Activated naive CD4-positive, alpha-beta T cell treated with anti-CD3 and anti-CD28 coated beads, Interleukin-2, amount 50 U/mL, for 72 hours (primary cell): ENCODE results near the gene BEND5. TPM values are rescaled to one million over a fixed set of nuclear protein-coding genes. Genes with fewer than 3 reads are reported as not detected.

Experiments used
- ATAC-seq, 2 donors: fragments of 150-1000 bp; cut with Tn5 transposase; 2 replicates each; pipeline ENCODE4 v1.10.0; 2021; ENCODE audit warnings: mild to moderate bottlenecking in 2 of 2, moderate library complexity in 2 of 2
- DNase-seq, 2 donors: peaks; one replicate each; pipeline ENCODE4 v3.0.0; 2021 to 2022; ENCODE audit warnings: low spot score in 2 of 2
- H3K27ac Mint-ChIP-seq, 2 donors: one replicate each; pipeline ENCODE4 v1.8.0; 2022; ENCODE audit warnings: mild to moderate bottlenecking in 2 of 2, mixed read lengths in 2 of 2
- H3K36me3 Mint-ChIP-seq, 2 donors: one replicate each; pipeline ENCODE4 v1.8.0; 2022; ENCODE audit warnings: mixed read lengths in 2 of 2
- H3K9me3 Mint-ChIP-seq, 2 donors: one replicate each; pipeline ENCODE4 v1.8.0; 2022; ENCODE audit warnings: mixed read lengths in 2 of 2
- total RNA-seq, 2 donors: library from RNA; stranded (reverse); gene quantifications; one replicate each; pipeline ENCODE4 v1.2.3, GENCODE V29; 2022

BEND5 gene
- 10 to 100 TPM in 1 of 2 donors, under 1 TPM in 1; 0.73 to 51.0 TPM for total RNA-seq

GRCh38 chr1:48776393-48777218 lies at the start of gene BEND5:
Gene BEND5, minus strand, starts transcription at chr1:48776891. Its CDS starts 60 bp downstream, at chr1:48776831.
- peak in 1 of 2 donors; percentile 70 for DNase-seq

GRCh38 chr1:48823168-48823567 lies 46.5 kb upstream of the BEND5 start:
- Mint-ChIP-seq H3K27ac (no peak overlapping the region), H3K36me3 (no peaks in the 10 kb centered on the region), H3K9me3 (no peaks in the 10 kb centered on the region)
- ATAC-seq (no peak), DNase-seq (no peak)

More at GRCh38 chr1:48776393-48777218, at the start of gene BEND5:
- Mint-ChIP-seq H3K9me3 (no peaks in the 10 kb centered on the region), H3K36me3 (peaks cover 12 to 44% of the 10 kb centered on the region in 2 donors), H3K27ac (peak within 1 kb of the TSS; percentile 83 to 87)
- ATAC-seq, result peak; percentile 74 to 85

- ATAC-seq, result no peak
- H3K36me3 Mint-ChIP-seq, result no peaks in the 10 kb centered on the region
- H3K9me3 Mint-ChIP-seq, result no peaks in the 10 kb centered on the region
- no peak for DNase-seq
- no peak overlapping the region for H3K27ac Mint-ChIP-seq
Observed at GRCh38 chr1:48820491-48820890, 43.8 kb upstream of the BEND5 start.

- Mint-ChIP-seq H3K9me3 (no peaks in the 10 kb centered on the region), H3K27ac (no peak overlapping the region), H3K36me3 (no peaks in the 10 kb centered on the region)
- ATAC-seq (peak in 1 of 2 donors; percentile 76), DNase-seq (peak in 1 of 2 donors; percentile 56)
Observed at GRCh38 chr1:48817505-48818114, 40.9 kb upstream of the BEND5 start.

GRCh38 chr1:48810740-48811139 lies 34.0 kb upstream of the BEND5 start:
- DNase-seq (no peak), ATAC-seq (no peak)
- Mint-ChIP-seq H3K36me3 (no peaks in the 10 kb centered on the region), H3K27ac (no peak overlapping the region), H3K9me3 (no peaks in the 10 kb centered on the region)

GRCh38 chr1:48808496-48808895 lies 31.8 kb upstream of the BEND5 start:
- Mint-ChIP-seq H3K27ac (no peak overlapping the region), H3K36me3 (no peaks in the 10 kb centered on the region), H3K9me3 (no peaks in the 10 kb centered on the region)
- ATAC-seq (no peak), DNase-seq (no peak)

- no peaks in the 10 kb centered on the region for H3K9me3 Mint-ChIP-seq
- no peaks in the 10 kb centered on the region for H3K36me3 Mint-ChIP-seq
- ATAC-seq (no peak), DNase-seq (no peak)
- H3K27ac Mint-ChIP-seq, result no peak overlapping the region
Observed at GRCh38 chr1:48807554-48808260, 31.0 kb upstream of the BEND5 start.

- H3K9me3 Mint-ChIP-seq, result no peaks in the 10 kb centered on the region
- H3K27ac Mint-ChIP-seq, result no peak overlapping the region
- ATAC-seq (no peak), DNase-seq (no peak)
- no peaks in the 10 kb centered on the region for H3K36me3 Mint-ChIP-seq
Observed at GRCh38 chr1:48803474-48803873, 26.8 kb upstream of the BEND5 start.

GRCh38 chr1:48794816-48795215 lies 18.1 kb upstream of the BEND5 start:
- DNase-seq (no peak), ATAC-seq (peak; percentile 64 to 67)
- Mint-ChIP-seq H3K27ac (no peak overlapping the region), H3K9me3 (peaks cover 3 to 5% of the 10 kb centered on the region in 2 donors), H3K36me3 (peaks cover 0 to 6% of the 10 kb centered on the region in 2 donors)

GRCh38 chr1:48793863-48794262 lies 17.2 kb upstream of the BEND5 start:
- H3K9me3 Mint-ChIP-seq, result peaks cover 3 to 5% of the 10 kb centered on the region in 2 donors
- H3K36me3 Mint-ChIP-seq, result peaks cover 0 to 6% of the 10 kb centered on the region in 2 donors
- H3K27ac Mint-ChIP-seq, result no peak overlapping the region
- DNase-seq (no peak), ATAC-seq (no peak)

- DNase-seq (no peak), ATAC-seq (no peak)
- peaks cover 3 to 5% of the 10 kb centered on the region in 2 donors for H3K9me3 Mint-ChIP-seq
- H3K27ac Mint-ChIP-seq, result no peak overlapping the region
- peaks cover 0 to 6% of the 10 kb centered on the region in 2 donors for H3K36me3 Mint-ChIP-seq
Observed at GRCh38 chr1:48792961-48793360, 16.3 kb upstream of the BEND5 start.

GRCh38 chr1:48790397-48790796 lies 13.7 kb upstream of the BEND5 start:
- ATAC-seq, result peak; percentile 79 to 83
- peak overlapping the region in 1 of 2 donors; percentile 86 for H3K27ac Mint-ChIP-seq

GRCh38 chr1:48789903-48790302 lies 13.2 kb upstream of the BEND5 start:
- peaks cover 4 to 6% of the 10 kb centered on the region in 2 donors for H3K36me3 Mint-ChIP-seq
- DNase-seq (no peak), ATAC-seq (peak in 1 of 2 donors; percentile 14)
- H3K9me3 Mint-ChIP-seq, result peaks cover 1 to 8% of the 10 kb centered on the region in 2 donors
- H3K27ac Mint-ChIP-seq, result peak overlapping the region in 1 of 2 donors; percentile 86

More at GRCh38 chr1:48790397-48790796, 13.7 kb upstream of the BEND5 start:
- Mint-ChIP-seq H3K9me3 (peaks cover 3 to 5% of the 10 kb centered on the region in 2 donors), H3K36me3 (peaks cover 0 to 6% of the 10 kb centered on the region in 2 donors)
- no peak for DNase-seq

GRCh38 chr1:48785869-48786268 lies 9.2 kb upstream of the BEND5 start:
- Mint-ChIP-seq H3K36me3 (peaks cover 0 to 4% of the 10 kb centered on the region in 2 donors), H3K9me3 (peaks cover 0 to 4% of the 10 kb centered on the region in 2 donors), H3K27ac (peak overlapping the region in 1 of 2 donors; percentile 91)
- ATAC-seq (peak; percentile 26 to 81), DNase-seq (no peak)

- Mint-ChIP-seq H3K27ac (no peak overlapping the region), H3K36me3 (peaks cover 0 to 4% of the 10 kb centered on the region in 2 donors), H3K9me3 (peaks cover 0 to 4% of the 10 kb centered on the region in 2 donors)
- DNase-seq (no peak), ATAC-seq (no peak)
Observed at GRCh38 chr1:48784301-48784700, 7.6 kb upstream of the BEND5 start.

GRCh38 chr1:48777219-48777895 lies 666 bp upstream of the BEND5 start:
- ATAC-seq (no peak), DNase-seq (no peak)
- H3K36me3 Mint-ChIP-seq, result peaks cover 6 to 37% of the 10 kb centered on the region in 2 donors
- peak overlapping the region in 1 of 2 donors; percentile 83 for H3K27ac Mint-ChIP-seq
- H3K9me3 Mint-ChIP-seq, result no peaks in the 10 kb centered on the region
